ENCODE measurements around the gene CD9. TPM values are rescaled to one million over a fixed set of nuclear protein-coding genes. Genes with fewer than 3 reads are reported as not detected.

Gene CD9
- total and polyA plus RNA-seq, 2 donors (not counting 3 experiments of a cell fraction or from before 2014, with no cell fraction given): 379 to 1,225 TPM

DNA sequence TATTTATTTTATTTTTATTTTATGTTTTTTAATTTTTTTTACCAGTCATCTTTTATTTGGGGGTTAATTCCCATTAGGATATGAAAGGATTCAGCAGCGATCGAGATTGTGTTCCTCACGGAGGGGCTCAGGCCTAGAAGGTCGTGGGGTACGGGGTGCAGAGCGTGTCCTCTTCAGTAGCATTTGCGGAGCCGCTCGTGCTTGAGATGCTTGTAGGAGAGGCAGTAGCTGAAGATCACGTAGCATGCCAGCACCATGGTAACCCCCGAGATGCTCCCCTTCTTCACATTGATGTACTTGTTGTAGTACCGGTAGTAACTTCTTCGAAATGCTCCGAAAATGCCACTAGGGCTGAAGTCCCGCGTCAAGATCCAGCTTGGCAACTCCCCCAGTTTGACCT, 69.8 kb downstream of the CD9 start:
- H3K4me2 ChIP-seq (ENCODE audit: insufficient read depth, low read length): no peak overlapping the region
- no peaks in the 10 kb centered on the region for H3K79me2 ChIP-seq (ENCODE audit: control insufficient read depth, insufficient read depth, low read length)
- H3K4me3 ChIP-seq (replicated peaks in 1 of 3; ENCODE audit: insufficient read depth in 1 of 3, low read depth in 1 of 3, low read length in 3 of 3): no peak overlapping the region
- no peaks in the 10 kb centered on the region for H3K36me3 ChIP-seq (ENCODE audit: control insufficient read depth in 2 of 2, extremely low read depth in 1 of 2, insufficient read depth in 2 of 2, low read length in 2 of 2)
- DNase-seq (ENCODE audit: low read depth, low spot score) (no peak), FAIRE-seq (no peak)
- ChIA-PET CTCF (no interaction called here), POLR2A (no interaction called here)
- H4K20me1 ChIP-seq (replicated peaks; ENCODE audit: control insufficient read depth, extremely low read depth, insufficient read depth, low read length): no peaks in the 10 kb centered on the region
- TF ChIP-seq POLR2A (IDR thresholded peaks at IDR 0.05; ENCODE audit: low read depth, low read length) (no peak), FOS (IDR thresholded peaks at IDR 0.05; ENCODE audit: borderline replicate concordance, insufficient read depth, low read length) (no peak), MYC (IDR thresholded peaks at IDR 0.05; ENCODE audit: low read depth, low read length) (no peak), POLR2AphosphoS5 (IDR thresholded peaks at IDR 0.05; ENCODE audit: insufficient read depth, low read depth, low read length) (no peak), MAX (IDR thresholded peaks at IDR 0.05; ENCODE audit: insufficient read depth, insufficient read length) (no peak), JUN (IDR thresholded peaks at IDR 0.05; ENCODE audit: borderline replicate concordance, insufficient read depth, insufficient read length, low read depth) (no peak), EZH2 (IDR thresholded peaks at IDR 0.05; ENCODE audit: borderline replicate concordance, low read depth, low read length, severe bottlenecking) (no peak), GATA2 (IDR thresholded peaks at IDR 0.05; ENCODE audit: insufficient read depth, insufficient read length, low read depth, low read length) (no peak)
- TF ChIP-seq, protein P1, sequence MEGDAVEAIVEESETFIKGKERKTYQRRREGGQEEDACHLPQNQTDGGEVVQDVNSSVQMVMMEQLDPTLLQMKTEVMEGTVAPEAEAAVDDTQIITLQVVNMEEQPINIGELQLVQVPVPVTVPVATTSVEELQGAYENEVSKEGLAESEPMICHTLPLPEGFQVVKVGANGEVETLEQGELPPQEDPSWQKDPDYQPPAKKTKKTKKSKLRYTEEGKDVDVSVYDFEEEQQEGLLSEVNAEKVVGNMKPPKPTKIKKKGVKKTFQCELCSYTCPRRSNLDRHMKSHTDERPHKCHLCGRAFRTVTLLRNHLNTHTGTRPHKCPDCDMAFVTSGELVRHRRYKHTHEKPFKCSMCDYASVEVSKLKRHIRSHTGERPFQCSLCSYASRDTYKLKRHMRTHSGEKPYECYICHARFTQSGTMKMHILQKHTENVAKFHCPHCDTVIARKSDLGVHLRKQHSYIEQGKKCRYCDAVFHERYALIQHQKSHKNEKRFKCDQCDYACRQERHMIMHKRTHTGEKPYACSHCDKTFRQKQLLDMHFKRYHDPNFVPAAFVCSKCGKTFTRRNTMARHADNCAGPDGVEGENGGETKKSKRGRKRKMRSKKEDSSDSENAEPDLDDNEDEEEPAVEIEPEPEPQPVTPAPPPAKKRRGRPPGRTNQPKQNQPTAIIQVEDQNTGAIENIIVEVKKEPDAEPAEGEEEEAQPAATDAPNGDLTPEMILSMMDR (IDR thresholded peaks at IDR 0.05; ENCODE audit: extremely low read depth in 1 of 2, insufficient read depth in 1 of 2, low read depth in 1 of 2, low read length in 2 of 2): no peak
- intact Hi-C loops (cut with micrococcal nuclease) (no loop called here), dilution Hi-C loops (cut with MboI; ENCODE audit: extremely low pct_ligation_motif_present, low sequenced_read_pairs) (no loop called here)
- H3K27me3 ChIP-seq (ENCODE audit: control insufficient read depth in 2 of 2, insufficient read depth in 2 of 2, low read length in 2 of 2): no peaks in the 10 kb centered on the region
- H3K9ac ChIP-seq (replicated peaks; ENCODE audit: extremely low read depth, insufficient read depth, low read length): no peak overlapping the region
- H3K27ac ChIP-seq (ENCODE audit: insufficient read depth, low read depth, low read length): no peak overlapping the region
- H3K9me3 ChIP-seq (replicated peaks; ENCODE audit: control insufficient read depth, insufficient read depth, low read length): no peaks in the 10 kb centered on the region
- H3K9me1 ChIP-seq (replicated peaks; ENCODE audit: control insufficient read depth, extremely low read depth, insufficient read depth, low read length): no peaks in the 10 kb centered on the region
- H3K4me1 ChIP-seq (ENCODE audit: control insufficient read depth, extremely low read depth, insufficient read depth, low read length): peaks cover 16% of the 10 kb centered on the region
- BruUV-seq (replicated peaks): no TSS peak
- H2AFZ ChIP-seq (ENCODE audit: low read depth, low read length): no peak overlapping the region
